GM18867 (cell line): Measurements from ENCODE around the gene PKD2L2.
"Not testable (repeated sequence)": the region's sequence is repeated elsewhere in the genome, so short reads cannot be mapped to it uniquely, and the experiment has no call there.

Experiments used
- ATAC-seq: cut with Tn5 transposase; IDR thresholded peaks from one replicate; pipeline ENCODE4 v1.9.1; 2021; ENCODE audit warnings: mild to moderate bottlenecking, moderate library complexity; ENCODE audit not compliant: unreplicated experiment

PKD2L2 gene

GRCh38 chr5:137887831-137888230, 1.4 kb upstream of the PKD2L2 start:
- no peak for ATAC-seq

GRCh38 chr5:137888466-137888862, 793 bp upstream of the PKD2L2 start:
- no peak for ATAC-seq

GRCh38 chr5:137890845-137891244, 1.6 kb downstream of the PKD2L2 start:
- no peak for ATAC-seq

- no peak for ATAC-seq
These were observed 2.6 kb downstream of the PKD2L2 start for GRCh38 chr5:137891849-137892248.

- no peak for ATAC-seq
These were observed 5.3 kb downstream of the PKD2L2 start for GRCh38 chr5:137894586-137894985.

GRCh38 chr5:137896560-137896959, 7.3 kb downstream of the PKD2L2 start:
- ATAC-seq: no peak

- ATAC-seq: no peak
These were observed 10.2 kb downstream of the PKD2L2 start for GRCh38 chr5:137899493-137899892.

- ATAC-seq: no peak
These were observed 12.0 kb downstream of the PKD2L2 start for GRCh38 chr5:137901011-137901817.

GRCh38 chr5:137902408-137903133, 13.3 kb downstream of the PKD2L2 start:
- no peak for ATAC-seq

GRCh38 chr5:137914758-137915157, 25.5 kb downstream of the PKD2L2 start:
- ATAC-seq: no peak

GRCh38 chr5:137916923-137917322, 27.7 kb downstream of the PKD2L2 start:
- ATAC-seq: no peak

GRCh38 chr5:137921931-137922330, 32.7 kb downstream of the PKD2L2 start:
- ATAC-seq: no peak

- ATAC-seq: no peak
These were observed 34.6 kb downstream of the PKD2L2 start for GRCh38 chr5:137923856-137924255.

GRCh38 chr5:137932800-137933199, 43.5 kb downstream of the PKD2L2 start:
- ATAC-seq: no peak

GRCh38 chr5:137933491-137933911, 44.2 kb downstream of the PKD2L2 start:
- no peak for ATAC-seq

GRCh38 chr5:137935190-137935589, 45.9 kb downstream of the PKD2L2 start:
- ATAC-seq: no peak

GRCh38 chr5:137935694-137936093, 46.4 kb downstream of the PKD2L2 start:
- ATAC-seq: no peak

- no peak for ATAC-seq
These were observed 48.9 kb downstream of the PKD2L2 start for GRCh38 chr5:137937994-137938750.

GRCh38 chr5:137938751-137939143, 49.5 kb downstream of the PKD2L2 start:
- no peak for ATAC-seq

GRCh38 chr5:137939331-137939730, 50.1 kb downstream of the PKD2L2 start:
- no peak for ATAC-seq

GRCh38 chr5:137944280-137944679, 55.0 kb downstream of the PKD2L2 start:
- ATAC-seq: not testable (repeated sequence)
